ENCODE data around the gene CCDC142.
"Not testable (repeated sequence)": the region's sequence is repeated elsewhere in the genome, so short reads cannot be mapped to it uniquely, and the experiment has no call there.

CCDC142 gene

DNA sequence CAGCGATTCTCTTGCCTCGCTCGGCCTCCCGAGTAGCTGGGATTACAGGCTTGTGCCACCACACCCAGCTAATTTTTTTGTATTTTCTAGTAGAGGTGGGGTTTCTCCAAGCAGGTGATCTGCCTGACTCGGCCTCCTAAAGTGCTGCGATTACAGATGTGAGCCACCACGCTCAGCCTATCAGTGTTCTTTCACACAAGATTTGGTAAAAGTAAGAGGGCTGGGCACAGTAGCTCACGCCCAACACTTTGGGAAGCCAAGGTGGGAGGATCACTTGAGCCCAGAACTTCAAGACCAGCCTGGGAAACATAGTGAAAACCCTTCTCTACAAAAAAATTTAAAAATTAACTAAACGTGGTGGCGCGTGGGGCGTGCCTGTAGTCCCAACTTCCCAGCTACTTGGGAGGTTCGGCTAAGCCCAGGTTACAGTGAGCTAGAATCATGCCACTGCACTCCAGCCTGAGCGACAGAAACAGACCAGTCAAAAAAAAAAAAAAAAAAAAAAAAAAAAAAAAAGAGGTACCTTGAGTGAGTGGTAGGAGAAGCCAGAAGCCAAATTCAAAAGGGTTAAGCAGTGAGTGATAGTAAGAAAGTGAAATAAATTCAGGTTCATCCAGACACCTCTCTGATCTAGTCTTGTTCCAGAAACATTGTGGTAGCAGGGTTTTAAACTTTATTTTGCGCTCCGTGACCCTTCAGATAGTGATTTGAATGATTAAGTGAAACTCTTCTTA lies 11.3 kb downstream of the CCDC142 start:
- no peak for DNase-seq (ENCODE audit: low spot score)

DNA sequence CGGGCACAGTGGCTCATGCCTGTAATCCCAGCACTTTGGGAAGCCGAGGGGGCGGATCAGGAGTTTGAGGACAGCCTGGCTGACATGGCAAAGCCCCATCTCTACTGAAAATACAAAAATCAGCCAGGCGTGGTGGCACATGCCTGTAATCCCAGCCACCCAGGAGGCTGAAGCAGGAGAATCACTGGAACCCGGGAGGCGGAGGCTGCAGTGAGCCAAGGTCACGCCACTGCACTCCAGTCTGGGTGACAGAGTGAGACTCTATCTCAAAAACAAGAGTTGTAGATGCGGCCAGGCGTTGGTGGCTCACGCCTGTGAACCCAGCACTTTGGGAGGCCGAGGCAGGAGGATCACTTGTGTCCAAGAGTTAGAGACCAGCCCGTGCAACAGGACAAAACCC lies 12.1 kb downstream of the CCDC142 start:
- DNase-seq (ENCODE audit: low spot score): not testable (repeated sequence)

DNA sequence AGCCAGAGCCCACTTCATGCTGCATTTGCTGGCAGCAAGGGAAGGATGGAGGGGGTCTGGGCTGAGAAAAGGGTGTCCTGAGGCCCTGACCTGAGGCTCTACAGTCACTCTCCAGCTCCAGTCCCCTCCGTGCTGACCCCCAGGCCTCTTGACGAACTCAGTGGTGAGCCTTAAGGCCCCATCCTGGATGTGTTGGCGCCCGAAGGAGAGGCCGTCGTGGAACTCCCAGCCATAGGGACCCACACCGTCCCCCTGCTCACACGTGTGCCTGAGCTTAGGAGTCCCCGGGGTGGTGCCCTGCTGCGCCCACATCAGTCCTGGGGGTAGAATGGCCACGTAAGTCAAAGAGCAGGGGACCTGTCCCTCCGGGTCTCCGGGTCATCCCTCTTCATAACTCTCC lies 18.4 kb downstream of the CCDC142 start:
- no peak for DNase-seq (ENCODE audit: low spot score)

DNA sequence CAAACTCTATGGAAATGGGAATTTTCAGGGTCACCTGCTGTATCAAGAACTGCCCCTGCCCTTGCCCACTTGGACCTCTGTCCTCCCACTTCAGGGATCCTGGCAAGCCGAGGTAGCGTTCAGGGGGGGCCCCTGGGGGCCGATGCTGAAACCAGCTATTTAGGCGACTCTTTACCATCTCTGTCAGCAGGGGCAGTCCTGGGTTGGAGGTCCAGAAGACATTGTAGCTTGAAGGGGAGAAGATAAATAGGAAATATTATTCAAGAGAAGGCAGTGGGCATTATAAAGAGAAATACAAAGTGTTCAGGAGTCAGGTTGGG lies 20.1 kb downstream of the CCDC142 start:
- DNase-seq (ENCODE audit: low spot score): no peak

DNA sequence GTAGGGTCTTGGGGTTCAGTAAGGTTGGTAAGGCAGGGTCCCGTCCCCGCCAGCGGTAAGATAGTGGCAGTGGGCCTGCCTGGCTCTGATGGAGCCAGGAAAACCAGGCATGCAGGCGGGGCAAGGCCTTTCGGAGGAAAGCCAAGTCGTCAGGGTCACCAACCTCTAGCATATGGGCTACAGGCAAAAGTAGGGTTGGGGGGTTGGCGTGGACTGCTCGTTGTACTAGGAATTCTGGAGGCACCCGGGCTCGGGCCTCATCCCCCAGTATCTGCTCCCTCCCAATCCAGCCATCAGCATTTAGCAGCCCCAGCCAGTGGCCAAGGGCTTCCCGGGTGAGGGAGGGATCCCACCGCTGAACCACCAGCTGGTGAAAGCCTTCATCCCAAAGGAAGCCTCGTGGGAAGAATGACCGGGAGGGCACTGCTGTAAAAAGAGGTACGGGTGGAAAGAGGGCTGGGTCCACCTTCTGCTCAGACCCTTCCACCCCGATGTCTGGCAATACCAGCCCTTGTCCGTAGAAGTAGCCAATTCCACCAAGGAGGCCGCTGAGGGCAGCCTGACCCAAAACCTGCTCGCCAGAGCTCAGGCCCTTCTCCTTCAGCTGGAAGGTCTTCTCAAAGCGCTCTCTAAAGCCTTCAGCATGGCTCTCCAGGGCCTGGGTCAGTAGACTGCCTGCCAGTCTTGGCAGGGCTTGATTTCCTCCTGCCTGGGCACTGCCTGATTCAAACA lies 20.6 kb downstream of the CCDC142 start:
- DNase-seq (ENCODE audit: low spot score): no peak

DNA sequence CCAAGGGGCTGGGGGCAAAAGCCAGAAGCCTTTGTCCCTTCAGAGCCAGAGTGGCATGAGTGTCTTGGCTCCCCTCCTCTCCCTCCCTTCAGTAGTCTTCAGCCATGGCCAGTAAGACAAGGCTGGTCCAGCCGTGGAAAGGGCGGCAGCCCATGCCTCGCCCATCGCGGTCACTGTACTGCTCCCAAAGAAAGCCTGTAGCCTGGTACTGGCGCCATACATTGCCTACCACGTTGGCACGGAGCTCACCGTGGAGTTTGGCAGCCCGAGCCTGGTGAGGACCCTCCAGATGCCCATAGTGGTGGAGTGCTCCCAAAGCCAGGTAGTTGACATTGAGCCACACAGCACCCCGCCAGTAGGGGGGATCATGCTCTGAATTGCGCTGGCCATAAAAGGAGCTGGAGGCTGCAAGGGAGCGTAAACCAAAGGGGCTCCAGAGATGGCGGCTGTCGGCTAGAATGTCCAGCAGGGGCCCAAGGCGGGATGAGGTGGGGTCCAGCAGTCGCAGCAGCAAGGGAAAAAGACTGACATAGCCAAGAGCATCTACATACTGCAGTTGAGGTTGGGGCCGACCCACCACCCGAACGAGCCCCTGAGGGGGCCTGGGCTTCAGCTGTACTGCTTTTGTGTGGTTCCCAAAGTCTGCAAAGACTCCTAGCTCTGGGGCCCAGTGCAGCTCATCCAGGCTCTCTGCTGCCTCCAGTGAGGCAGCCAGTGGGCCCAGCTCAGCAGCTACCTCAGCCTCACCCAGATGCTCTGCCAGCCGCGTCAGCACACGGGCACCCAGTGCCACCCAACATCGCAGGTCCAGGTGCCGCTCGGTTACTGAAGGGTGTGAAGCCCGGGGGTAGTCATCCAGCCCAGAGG lies 21.4 kb downstream of the CCDC142 start:
- DNase-seq (ENCODE audit: low spot score): no peak

DNA sequence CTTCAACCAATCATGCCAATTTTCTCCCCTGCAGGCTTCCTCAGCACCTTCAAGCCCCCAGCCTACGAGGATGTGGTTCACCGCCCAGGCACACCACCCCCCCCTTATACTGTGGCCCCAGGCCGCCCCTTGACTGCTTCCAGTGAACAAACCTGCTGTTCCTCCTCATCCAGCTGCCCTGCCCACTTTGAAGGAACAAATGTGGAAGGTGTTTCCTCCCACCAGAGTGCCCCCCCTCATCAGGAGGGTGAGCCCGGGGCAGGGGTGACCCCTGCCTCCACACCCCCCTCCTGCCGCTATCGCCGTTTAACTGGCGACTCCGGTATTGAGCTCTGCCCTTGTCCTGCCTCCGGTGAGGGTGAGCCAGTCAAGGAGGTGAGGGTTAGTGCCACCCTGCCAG lies 22.6 kb downstream of the CCDC142 start:
- DNase-seq (ENCODE audit: low spot score): not testable (repeated sequence)

DNA sequence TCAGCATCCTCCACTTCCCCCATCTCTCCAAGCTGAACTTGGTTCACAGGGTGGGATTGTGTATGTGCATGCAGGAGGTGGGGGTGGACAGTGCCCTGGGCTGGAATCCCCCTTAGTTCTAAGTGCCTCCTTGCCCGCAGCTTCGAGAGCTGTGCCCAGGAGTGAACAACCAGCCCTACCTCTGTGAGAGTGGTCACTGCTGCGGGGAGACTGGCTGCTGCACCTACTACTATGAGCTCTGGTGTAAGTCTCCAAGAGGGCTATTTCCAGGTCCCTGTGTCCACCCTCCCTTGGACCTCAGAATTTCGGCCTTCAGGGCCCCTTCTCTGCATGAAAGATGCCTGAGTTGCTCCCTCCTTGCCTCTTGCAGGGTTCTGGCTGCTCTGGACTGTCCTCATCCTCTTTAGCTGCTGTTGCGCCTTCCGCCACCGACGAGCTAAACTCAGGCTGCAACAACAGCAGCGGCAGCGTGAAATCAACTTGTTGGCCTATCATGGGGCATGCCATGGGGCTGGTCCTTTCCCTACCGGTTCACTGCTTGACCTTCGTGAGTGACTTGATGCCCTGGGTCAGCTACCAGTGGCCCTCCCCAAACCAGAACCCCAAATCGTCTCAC lies 23.2 kb downstream of the CCDC142 start:
- not testable (repeated sequence) for DNase-seq (ENCODE audit: low spot score)

DNA sequence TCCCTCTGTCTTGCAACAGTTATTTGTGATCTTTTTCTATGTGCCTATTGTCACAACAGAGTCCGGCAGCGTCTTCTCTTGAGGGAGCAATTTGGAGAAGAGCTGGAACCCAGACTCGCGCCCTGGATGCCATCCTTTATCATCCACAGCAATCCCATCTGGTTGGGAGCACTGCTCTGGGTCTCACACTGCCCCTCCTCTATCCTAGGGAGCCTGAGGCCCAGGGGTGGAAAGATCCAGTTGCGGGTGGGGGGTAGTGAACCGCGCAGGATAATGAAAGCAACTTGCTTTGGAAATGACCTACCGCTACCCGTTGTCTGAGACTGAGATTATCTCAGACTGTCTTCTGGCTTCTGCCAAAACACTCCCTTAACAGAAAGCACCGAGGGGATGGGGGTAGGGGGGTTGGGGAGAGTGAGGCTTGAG lies 23.8 kb downstream of the CCDC142 start:
- DNase-seq (ENCODE audit: low spot score): no peak

DNA sequence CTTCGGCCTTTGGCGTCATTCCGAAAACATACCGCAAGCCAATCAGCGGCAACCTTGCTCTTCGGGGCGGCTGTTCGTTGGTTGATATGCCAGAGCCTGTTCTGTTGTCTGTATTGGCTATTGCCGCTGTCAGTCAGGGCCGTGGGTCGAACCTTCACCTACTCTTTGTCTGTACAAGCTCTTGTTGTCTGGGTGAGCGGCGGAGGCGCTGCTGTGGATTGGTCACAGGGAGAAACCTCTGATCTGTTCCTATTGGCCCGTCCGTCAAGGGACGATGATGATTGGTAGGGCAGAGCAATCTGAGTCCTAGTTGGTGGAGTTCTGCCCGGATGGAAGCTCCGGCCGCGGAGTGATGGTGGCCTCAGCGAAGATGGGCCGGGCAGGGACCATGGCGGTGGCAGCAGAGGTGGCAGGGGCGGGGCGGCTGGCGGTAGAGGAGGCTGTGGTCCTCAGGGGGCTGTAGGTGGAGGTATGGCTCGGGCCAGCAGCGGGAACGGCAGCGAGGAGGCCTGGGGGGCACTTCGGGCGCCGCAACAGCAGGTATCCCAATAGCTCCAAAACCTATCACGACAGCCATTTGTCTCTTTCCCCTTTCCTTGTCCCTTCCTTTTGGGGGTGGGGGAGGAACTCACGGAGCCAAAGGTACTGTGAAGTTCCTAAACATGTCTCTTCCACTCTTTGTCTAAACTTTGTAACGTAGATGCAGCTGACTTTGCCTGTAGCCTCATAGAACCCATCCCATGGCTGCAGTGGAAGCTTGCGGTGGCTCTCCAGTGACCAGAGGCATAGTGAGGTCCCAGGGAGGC lies 24.5 kb downstream of the CCDC142 start, which contains the start of gene WBP1:
WBP1 (plus strand) TSS at position 307 of the 806 bp plus-strand sequence; CDS start at position 472, 165 bp downstream.
- DNase-seq (ENCODE audit: low spot score): peak; percentile 99

DNA sequence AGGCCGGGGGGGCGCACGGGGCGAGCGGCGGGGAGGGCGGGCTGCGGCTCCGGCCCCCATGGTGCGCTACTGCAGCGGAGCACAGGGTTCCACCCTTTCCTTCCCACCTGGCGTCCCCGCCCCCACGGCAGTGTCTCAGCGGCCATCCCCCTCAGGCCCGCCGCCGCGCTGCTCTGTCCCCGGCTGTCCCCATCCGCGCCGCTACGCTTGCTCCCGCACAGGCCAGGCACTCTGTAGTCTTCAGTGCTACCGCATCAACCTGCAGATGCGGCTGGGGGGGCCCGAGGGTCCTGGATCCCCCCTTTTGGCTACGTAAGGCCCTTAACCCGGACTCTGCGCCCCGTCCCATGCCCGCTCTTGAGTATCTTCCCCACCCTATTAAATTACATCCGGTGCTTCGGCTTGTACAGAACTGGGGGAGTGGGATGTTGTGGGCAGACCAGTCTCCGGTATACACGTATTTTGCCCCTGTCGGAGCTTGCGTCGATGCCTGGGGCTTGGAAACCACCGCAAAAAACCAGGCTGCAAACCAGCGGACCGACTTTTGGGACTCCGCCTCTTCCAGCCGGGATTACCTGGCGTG lies 25.2 kb downstream of the CCDC142 start:
- DNase-seq (ENCODE audit: low spot score): no peak

DNA sequence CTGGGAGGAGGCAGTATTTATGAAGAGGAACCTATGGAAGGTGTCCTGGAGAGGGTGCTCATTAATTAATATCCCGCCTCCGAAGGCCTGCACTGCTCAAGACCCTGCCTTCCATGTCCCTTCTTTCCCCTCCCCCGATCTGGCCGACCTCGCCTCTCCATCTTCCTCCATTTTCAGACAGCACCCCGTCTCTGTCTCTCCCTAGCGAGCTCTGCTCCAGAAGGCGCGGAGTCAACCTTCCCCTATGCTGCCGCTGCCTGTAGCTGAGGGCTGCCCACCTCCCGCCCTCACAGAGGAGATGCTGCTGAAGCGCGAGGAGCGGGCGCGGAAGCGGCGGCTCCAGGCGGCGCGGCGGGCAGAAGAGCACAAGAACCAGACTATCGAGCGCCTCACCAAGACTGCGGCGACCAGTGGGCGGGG lies 25.7 kb downstream of the CCDC142 start:
- no peak for DNase-seq (ENCODE audit: low spot score)

DNA sequence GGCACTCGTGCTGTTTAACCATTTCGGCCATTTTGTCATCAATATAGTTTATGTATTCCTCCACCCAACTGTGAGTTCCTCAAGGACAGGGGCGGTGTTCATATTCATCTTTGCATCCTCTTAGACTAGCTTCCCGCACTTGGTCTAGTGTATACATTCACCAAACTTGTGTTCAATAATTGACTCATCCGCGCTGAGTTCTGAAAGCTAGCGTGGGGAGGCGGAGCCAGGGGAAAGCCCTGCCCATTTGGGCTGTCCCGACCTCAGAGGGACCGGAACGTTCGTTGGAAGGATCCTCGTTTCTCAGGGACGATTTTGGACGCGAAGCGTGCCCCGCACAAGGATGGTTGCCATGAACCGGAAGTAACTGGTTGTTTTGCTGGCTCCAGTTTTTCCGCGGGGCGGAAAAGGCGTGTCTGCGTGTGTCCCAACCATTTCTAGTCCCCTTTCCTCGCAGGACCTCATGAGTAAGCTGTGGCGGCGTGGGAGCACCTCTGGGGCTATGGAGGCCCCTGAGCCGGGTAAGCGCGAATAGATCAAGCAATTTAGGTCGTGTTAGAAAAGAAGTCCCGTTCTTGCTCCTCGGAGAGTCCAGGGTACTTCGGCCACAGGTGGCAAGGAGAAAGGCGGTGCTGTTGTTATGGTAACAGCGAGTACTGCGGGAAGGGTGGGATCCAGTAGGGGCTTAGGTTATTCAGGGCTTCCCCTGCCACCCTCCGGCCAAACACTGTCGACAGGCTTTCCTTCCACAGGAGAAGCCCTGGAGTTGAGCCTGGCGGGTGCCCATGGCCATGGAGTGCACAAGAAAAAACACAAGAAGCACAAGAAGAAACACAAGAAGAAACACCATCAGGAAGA lies 27.9 kb downstream of the CCDC142 start, which contains the start of gene INO80B:
INO80B (plus strand) TSS at position 434 of the 858 bp plus-strand sequence; CDS start at position 464, 30 bp downstream.
- DNase-seq (ENCODE audit: low spot score): peak; percentile 92

DNA sequence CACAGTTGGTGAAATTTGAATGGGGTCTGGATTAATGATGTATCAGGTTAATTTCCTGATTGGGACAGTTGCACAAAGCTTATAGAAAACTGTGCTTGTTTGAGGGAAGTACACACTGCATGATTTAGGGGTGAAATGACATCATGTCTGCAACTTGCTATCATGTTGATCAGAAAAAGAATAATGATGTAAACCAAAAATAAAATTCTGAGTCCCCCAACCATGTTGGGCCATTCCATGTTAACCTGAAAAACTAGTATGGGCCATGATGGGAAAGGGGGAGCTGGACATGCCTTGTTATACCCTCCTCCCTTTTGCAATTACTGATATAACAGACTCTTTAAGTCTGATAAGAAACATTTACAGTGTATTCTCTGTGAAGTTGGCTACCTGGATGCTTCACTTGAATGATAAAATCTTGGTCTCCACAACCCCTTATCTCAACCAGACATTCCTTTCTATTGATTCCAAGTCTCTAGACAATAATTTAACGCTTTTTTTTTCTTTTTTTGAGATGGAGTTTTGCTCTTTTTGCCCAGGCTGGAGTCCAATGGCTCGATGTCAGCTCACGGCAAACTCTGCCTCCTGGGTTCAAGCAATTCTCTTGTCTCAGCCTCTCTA lies 32.1 kb downstream of the CCDC142 start:
- DNase-seq (ENCODE audit: low spot score): no peak

DNA sequence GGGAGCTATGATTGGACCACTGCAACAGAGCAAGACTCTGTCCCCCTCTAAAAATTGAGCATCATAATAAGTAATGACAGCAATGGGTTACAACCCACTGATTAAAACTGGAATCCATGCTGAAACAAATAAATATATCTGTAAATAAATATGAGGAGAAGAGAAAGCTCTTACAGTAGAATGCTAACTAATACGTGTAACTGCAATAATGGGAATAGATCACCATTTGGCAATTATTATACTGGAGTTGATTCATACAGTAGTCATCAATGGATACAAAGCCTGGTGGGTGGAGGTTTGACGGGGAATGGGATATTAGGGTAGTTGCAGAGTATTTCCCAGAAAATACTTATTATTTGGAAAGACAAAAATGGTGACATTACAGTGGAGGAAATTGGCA lies 34.0 kb downstream of the CCDC142 start:
- no peak for DNase-seq (ENCODE audit: low spot score)

DNA sequence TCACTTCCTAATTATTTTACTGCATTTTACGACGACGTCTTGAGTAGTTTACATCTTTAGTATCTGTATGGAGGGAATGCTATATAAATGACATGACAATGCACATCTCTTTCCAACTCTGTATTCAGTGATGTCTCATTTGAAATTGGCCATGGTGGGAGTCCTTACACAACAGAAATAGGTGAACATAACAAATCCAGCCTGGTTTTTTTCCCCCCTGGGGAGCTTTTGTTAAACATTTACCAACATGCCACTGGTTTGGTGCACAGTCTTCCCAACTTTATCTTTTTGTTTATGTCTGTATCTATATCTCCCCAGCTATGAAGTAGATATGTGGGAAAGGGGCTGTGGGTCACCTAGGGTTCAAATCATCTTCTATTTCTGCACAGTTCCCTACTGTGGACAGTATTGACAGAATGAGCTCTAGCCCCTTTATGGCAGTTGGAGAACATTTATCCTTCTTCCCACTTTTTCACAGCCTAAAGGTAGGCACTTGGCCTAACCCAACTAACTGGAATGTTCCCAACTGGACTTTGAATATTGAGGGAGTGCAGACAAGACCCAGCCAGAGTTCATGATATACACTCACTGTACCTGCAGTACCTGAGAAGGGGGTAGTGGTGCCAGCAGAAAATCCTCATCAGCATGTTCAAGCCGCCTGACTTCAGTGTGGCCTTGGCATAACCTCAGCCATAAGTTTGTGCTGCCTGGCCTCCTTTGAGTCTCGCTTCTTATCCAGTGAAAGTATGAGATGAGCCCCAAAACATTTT lies 35.4 kb downstream of the CCDC142 start:
- DNase-seq (ENCODE audit: low spot score): no peak

DNA sequence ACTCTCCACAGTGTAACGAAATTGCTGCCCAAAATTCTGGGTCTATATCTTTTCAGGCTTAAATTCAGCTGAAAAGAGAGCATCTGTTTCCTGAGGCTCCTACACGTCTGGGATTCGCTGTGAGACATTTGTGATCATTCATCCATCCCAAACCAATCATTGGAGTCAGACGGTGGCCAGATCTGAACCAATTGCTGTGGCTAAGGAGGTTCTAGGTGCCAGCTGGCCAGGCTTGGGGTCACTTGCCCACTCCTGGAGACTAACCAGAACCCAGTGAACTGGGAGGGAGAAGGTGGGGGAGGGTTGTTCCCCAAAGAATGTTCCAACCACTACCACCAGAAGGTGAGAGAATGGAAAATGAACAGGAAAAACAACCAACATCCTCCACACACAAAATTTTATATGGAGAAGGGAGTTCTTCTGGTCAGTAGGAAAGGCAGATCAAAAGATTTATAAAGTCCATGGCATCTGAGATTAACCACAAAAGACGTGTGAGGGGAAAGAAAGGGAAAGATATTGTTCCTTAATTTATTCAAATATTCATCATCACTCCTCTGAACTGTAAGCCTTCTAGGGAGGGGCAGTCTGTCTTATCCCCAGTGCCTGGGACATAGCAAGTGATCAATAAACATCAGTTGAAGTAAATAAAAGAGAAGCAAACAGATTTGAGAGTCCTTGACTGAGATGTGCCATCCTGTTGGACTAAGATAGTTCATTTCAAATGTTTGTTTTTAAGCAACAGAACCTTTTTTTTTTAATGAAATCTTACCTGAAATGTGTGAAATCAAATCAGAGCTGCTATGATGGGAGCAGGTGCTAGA lies 38.1 kb downstream of the CCDC142 start:
- DNase-seq (ENCODE audit: low spot score): no peak

All from GM03348 (cell line).